ENCODE results near the gene KIDINS220.
A peak's percentile ranks its signal among the peaks of the same experiment; 100 is the strongest.

KIDINS220 gene

DNA sequence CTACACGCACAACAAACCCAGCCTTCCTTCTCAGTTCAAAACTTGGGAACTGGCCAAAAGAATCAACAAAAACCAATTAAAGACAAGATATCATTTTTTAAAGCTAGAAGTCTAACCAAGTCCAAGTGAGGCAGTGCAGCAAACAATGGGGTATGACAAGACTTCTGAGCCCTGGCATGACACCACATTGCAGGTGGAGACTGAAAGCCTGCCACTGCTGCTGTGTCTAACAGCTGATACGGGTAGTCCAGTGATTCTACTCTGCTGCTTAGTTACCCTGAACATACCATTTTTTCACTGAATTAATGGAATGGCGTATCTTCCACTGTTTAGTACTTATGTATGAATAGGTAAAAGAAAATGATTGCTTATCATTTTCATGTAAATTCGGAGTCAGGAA is 47.4 kb upstream of the KIDINS220 start:
- DNase-seq, result no peak
- Histone ChIP-seq H3K18ac (ENCODE audit: low read depth in 1 of 2, low read length in 2 of 2) (no peak overlapping the region), H3K4me1 (ENCODE audit: control insufficient read depth, insufficient read depth, low read depth, low read length) (peaks cover 1% of the 10 kb centered on the region), H2AFZ (ENCODE audit: low read depth, low read length) (no peak overlapping the region), H4K91ac (ENCODE audit: low read length) (no peak overlapping the region), H3K79me1 (replicated peaks; ENCODE audit: low read length, poor library complexity, severe bottlenecking) (peaks cover 8% of the 10 kb centered on the region), H3K4me2 (ENCODE audit: low read length, poor library complexity, severe bottlenecking) (no peak overlapping the region), H3K23ac (ENCODE audit: low read length in 2 of 2) (no peak overlapping the region), H3K4me3 (ENCODE audit: insufficient read depth in 1 of 2, low read depth in 1 of 2, low read length in 2 of 2) (no peak overlapping the region), H2BK5ac (ENCODE audit: low read depth, low read length, poor library complexity, severe bottlenecking) (no peak overlapping the region), H2BK120ac (ENCODE audit: low read depth, low read length) (no peak overlapping the region), H3K36me3 (ENCODE audit: control insufficient read depth in 1 of 2, insufficient read depth in 2 of 2, low read depth in 1 of 2, low read length in 2 of 2) (peaks cover 6 to 27% of the 10 kb centered on the region in 2 experiments), H3K14ac (ENCODE audit: low read length in 2 of 2) (no peak overlapping the region), H4K8ac (ENCODE audit: low read length) (no peak overlapping the region), H3K27ac (ENCODE audit: low read length, poor library complexity, severe bottlenecking) (no peak overlapping the region), H3K9me3 (ENCODE audit: control insufficient read depth, low read length) (no peaks in the 10 kb centered on the region), H3K27me3 (ENCODE audit: control insufficient read depth in 1 of 2, insufficient read depth in 1 of 2, low read length in 2 of 2) (no peaks in the 10 kb centered on the region), H2BK15ac (ENCODE audit: low read depth, poor library complexity, severe bottlenecking) (no peak overlapping the region), H3K9ac (ENCODE audit: low read length) (no peak overlapping the region), H2BK12ac (ENCODE audit: low read length in 2 of 2) (no peak overlapping the region), H2AK5ac (ENCODE audit: low read length, severe bottlenecking) (no peak overlapping the region), H3K4ac (ENCODE audit: low read depth in 1 of 2, low read length in 2 of 2) (no peak overlapping the region)
- WGBS, result 98% methylated on average over 4 of the region's 4 CpGs

GRCh38 chr2:8882094-8882493 is 44.7 kb upstream of the KIDINS220 start:
- peaks cover 7% of the 10 kb centered on the region for H3K4me1 ChIP-seq (ENCODE audit: control insufficient read depth, insufficient read depth, low read depth, low read length)
- peaks cover 2% of the 10 kb centered on the region for H3K79me1 ChIP-seq (replicated peaks; ENCODE audit: low read length, poor library complexity, severe bottlenecking)
- DNase-seq, result peak; percentile 17
- no peak overlapping the region for H2AFZ ChIP-seq (ENCODE audit: low read depth, low read length)
- no peak overlapping the region for H2BK12ac ChIP-seq (ENCODE audit: low read length in 2 of 2)
- H2BK15ac ChIP-seq (ENCODE audit: low read depth, poor library complexity, severe bottlenecking), result no peak overlapping the region
- no peak overlapping the region for H2BK120ac ChIP-seq (ENCODE audit: low read depth, low read length)
- 76% methylated on average over 5 of the region's 5 CpGs for WGBS
- no peaks in the 10 kb centered on the region for H3K27me3 ChIP-seq (ENCODE audit: control insufficient read depth in 1 of 2, insufficient read depth in 1 of 2, low read length in 2 of 2)
- no peak overlapping the region for H2AK5ac ChIP-seq (ENCODE audit: low read length, severe bottlenecking)
- no peak overlapping the region for H3K4me2 ChIP-seq (ENCODE audit: low read length, poor library complexity, severe bottlenecking)
- no peak overlapping the region for H3K14ac ChIP-seq (ENCODE audit: low read length in 2 of 2)
- no peak overlapping the region for H3K27ac ChIP-seq (ENCODE audit: low read length, poor library complexity, severe bottlenecking)
- peaks cover 6 to 36% of the 10 kb centered on the region in 2 experiments for H3K36me3 ChIP-seq (ENCODE audit: control insufficient read depth in 1 of 2, insufficient read depth in 2 of 2, low read depth in 1 of 2, low read length in 2 of 2)
- H4K8ac ChIP-seq (ENCODE audit: low read length), result peak overlapping the region; percentile 12
- no peak overlapping the region for H3K23ac ChIP-seq (ENCODE audit: low read length in 2 of 2)
- no peak overlapping the region for H3K4ac ChIP-seq (ENCODE audit: low read depth in 1 of 2, low read length in 2 of 2)
- no peak overlapping the region for H4K91ac ChIP-seq (ENCODE audit: low read length)
- H2BK5ac ChIP-seq (ENCODE audit: low read depth, low read length, poor library complexity, severe bottlenecking), result no peak overlapping the region
- no peaks in the 10 kb centered on the region for H3K9me3 ChIP-seq (ENCODE audit: control insufficient read depth, low read length)
- H3K4me3 ChIP-seq (ENCODE audit: insufficient read depth in 1 of 2, low read depth in 1 of 2, low read length in 2 of 2), result no peak overlapping the region
- no peak overlapping the region for H3K9ac ChIP-seq (ENCODE audit: low read length)
- H3K18ac ChIP-seq (ENCODE audit: low read depth in 1 of 2, low read length in 2 of 2), result no peak overlapping the region

DNA sequence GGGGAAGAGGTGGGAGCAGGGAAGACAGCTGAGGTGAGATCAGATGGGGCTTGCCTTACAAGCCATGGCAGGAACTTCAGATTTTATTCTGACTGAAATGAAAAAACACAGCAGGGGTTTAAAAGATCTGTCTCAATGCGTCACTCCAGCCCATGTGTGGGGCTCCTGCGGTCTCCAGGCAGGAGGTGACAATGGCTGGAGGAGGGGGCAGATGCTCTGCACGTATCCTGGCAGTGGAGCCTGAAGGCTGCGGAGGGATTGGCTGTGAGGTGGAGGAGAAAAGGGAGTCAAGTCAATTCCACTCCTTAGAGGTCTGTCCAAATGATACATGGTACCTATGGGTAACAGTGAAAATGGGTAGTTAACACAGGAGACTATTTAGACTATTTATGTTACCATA is 40.5 kb upstream of the KIDINS220 start:
- no peak overlapping the region for H3K14ac ChIP-seq (ENCODE audit: low read length in 2 of 2)
- no peak overlapping the region for H3K4me3 ChIP-seq (ENCODE audit: insufficient read depth in 1 of 2, low read depth in 1 of 2, low read length in 2 of 2)
- H3K36me3 ChIP-seq (ENCODE audit: control insufficient read depth in 1 of 2, insufficient read depth in 2 of 2, low read depth in 1 of 2, low read length in 2 of 2), result peaks cover 6 to 48% of the 10 kb centered on the region in 2 experiments
- 96% methylated on average over 4 of the region's 4 CpGs for WGBS
- no peak overlapping the region for H3K4me2 ChIP-seq (ENCODE audit: low read length, poor library complexity, severe bottlenecking)
- no peak overlapping the region for H3K23ac ChIP-seq (ENCODE audit: low read length in 2 of 2)
- peak overlapping the region; percentile 66 for H4K91ac ChIP-seq (ENCODE audit: low read length)
- no peak overlapping the region for H2BK15ac ChIP-seq (ENCODE audit: low read depth, poor library complexity, severe bottlenecking)
- DNase-seq, result no peak
- H2AK5ac ChIP-seq (ENCODE audit: low read length, severe bottlenecking), result peak overlapping the region; percentile 78
- H2BK120ac ChIP-seq (ENCODE audit: low read depth, low read length), result no peak overlapping the region
- peak overlapping the region; percentile 64 for H3K27ac ChIP-seq (ENCODE audit: low read length, poor library complexity, severe bottlenecking)
- H3K9ac ChIP-seq (ENCODE audit: low read length), result no peak overlapping the region
- H3K4ac ChIP-seq (ENCODE audit: low read depth in 1 of 2, low read length in 2 of 2), result no peak overlapping the region
- H2AFZ ChIP-seq (ENCODE audit: low read depth, low read length), result no peak overlapping the region
- no peaks in the 10 kb centered on the region for H3K27me3 ChIP-seq (ENCODE audit: control insufficient read depth in 1 of 2, insufficient read depth in 1 of 2, low read length in 2 of 2)
- H3K9me3 ChIP-seq (ENCODE audit: control insufficient read depth, low read length), result no peaks in the 10 kb centered on the region
- H3K18ac ChIP-seq (ENCODE audit: low read depth in 1 of 2, low read length in 2 of 2), result no peak overlapping the region
- H2BK12ac ChIP-seq (ENCODE audit: low read length in 2 of 2), result no peak overlapping the region
- peaks cover 2% of the 10 kb centered on the region for H3K79me1 ChIP-seq (replicated peaks; ENCODE audit: low read length, poor library complexity, severe bottlenecking)
- peak overlapping the region; percentile 34 for H2BK5ac ChIP-seq (ENCODE audit: low read depth, low read length, poor library complexity, severe bottlenecking)
- H4K8ac ChIP-seq (ENCODE audit: low read length), result no peak overlapping the region
- H3K4me1 ChIP-seq (ENCODE audit: control insufficient read depth, insufficient read depth, low read depth, low read length), result peaks cover 7% of the 10 kb centered on the region

GRCh38 chr2:8877332-8877731 is 39.9 kb upstream of the KIDINS220 start:
- H2BK5ac ChIP-seq (ENCODE audit: low read depth, low read length, poor library complexity, severe bottlenecking), result no peak overlapping the region
- no peak overlapping the region for H2AK5ac ChIP-seq (ENCODE audit: low read length, severe bottlenecking)
- no peak overlapping the region for H3K23ac ChIP-seq (ENCODE audit: low read length in 2 of 2)
- no peak overlapping the region for H2BK15ac ChIP-seq (ENCODE audit: low read depth, poor library complexity, severe bottlenecking)
- no peaks in the 10 kb centered on the region for H3K27me3 ChIP-seq (ENCODE audit: control insufficient read depth in 1 of 2, insufficient read depth in 1 of 2, low read length in 2 of 2)
- H3K4ac ChIP-seq (ENCODE audit: low read depth in 1 of 2, low read length in 2 of 2), result no peak overlapping the region
- no peak overlapping the region for H2BK12ac ChIP-seq (ENCODE audit: low read length in 2 of 2)
- no peak overlapping the region for H3K14ac ChIP-seq (ENCODE audit: low read length in 2 of 2)
- no peak overlapping the region for H4K91ac ChIP-seq (ENCODE audit: low read length)
- H3K9ac ChIP-seq (ENCODE audit: low read length), result no peak overlapping the region
- H3K4me2 ChIP-seq (ENCODE audit: low read length, poor library complexity, severe bottlenecking), result no peak overlapping the region
- no peak overlapping the region for H2AFZ ChIP-seq (ENCODE audit: low read depth, low read length)
- H3K4me3 ChIP-seq (ENCODE audit: insufficient read depth in 1 of 2, low read depth in 1 of 2, low read length in 2 of 2), result no peak overlapping the region
- DNase-seq, result no peak
- no peak overlapping the region for H3K18ac ChIP-seq (ENCODE audit: low read depth in 1 of 2, low read length in 2 of 2)
- H4K8ac ChIP-seq (ENCODE audit: low read length), result no peak overlapping the region
- H3K27ac ChIP-seq (ENCODE audit: low read length, poor library complexity, severe bottlenecking), result peak overlapping the region; percentile 64
- H2BK120ac ChIP-seq (ENCODE audit: low read depth, low read length), result no peak overlapping the region
- H3K79me1 ChIP-seq (replicated peaks; ENCODE audit: low read length, poor library complexity, severe bottlenecking), result peaks cover 1% of the 10 kb centered on the region
- H3K4me1 ChIP-seq (ENCODE audit: control insufficient read depth, insufficient read depth, low read depth, low read length), result peaks cover 7% of the 10 kb centered on the region
- H3K36me3 ChIP-seq (ENCODE audit: control insufficient read depth in 1 of 2, insufficient read depth in 2 of 2, low read depth in 1 of 2, low read length in 2 of 2), result peaks cover 6 to 48% of the 10 kb centered on the region in 2 experiments
- 97% methylated on average over 4 of the region's 4 CpGs for WGBS
- no peaks in the 10 kb centered on the region for H3K9me3 ChIP-seq (ENCODE audit: control insufficient read depth, low read length)
